WTC11 (cell line): ENCODE measurements around the gene NHSL2. TPM values are rescaled to one million over a fixed set of nuclear protein-coding genes. Genes with fewer than 3 reads are reported as not detected.
A peak's percentile ranks its signal among the peaks of the same experiment; 100 is the strongest.
"Not testable (repeated sequence)": the region's sequence is repeated elsewhere in the genome, so short reads cannot be mapped to it uniquely, and the experiment has no call there.

Experiments used
- ATAC-seq: fragments of 200-7000 bp; cut with Tn5 transposase; 2 replicates; pipeline ENCODE4 v1.10.0; 2021; ENCODE audit warnings: mild to moderate bottlenecking, moderate library complexity
- Bru-seq: library from RNA; stranded (reverse); fragments of 400-500 nt; gene quantifications from one replicate; lab custom pipeline; 2021; lab: Mats Ljungman, UMichigan
- CTCF ChIA-PET: fragments of 300-600 bp; sonication (Branson Sonifier 250); formaldehyde crosslinking; loops from one replicate; lab custom pipeline; 2021; ENCODE audit warnings: antibody characterized with exemption; lab: Charles Lee
- POLR2A ChIA-PET: fragments of 350-600 bp; sonication (Branson Sonifier 250); formaldehyde crosslinking; loops from one replicate; lab custom pipeline; 2021; ENCODE audit warnings: antibody characterized with exemption; lab: Charles Lee
- DNase-seq: peaks from one replicate; pipeline ENCODE4 v3.0.0; 2021; ENCODE audit warnings: low spot score
- H3K27ac Mint-ChIP-seq: 2 replicates; pipeline ENCODE4 v1.8.0; 2021; ENCODE audit warnings: mixed read lengths
- H3K27me3 Mint-ChIP-seq: 2 replicates; pipeline ENCODE4 v1.8.0; 2021; ENCODE audit warnings: low read depth, mild to moderate bottlenecking, moderate library complexity, mixed read lengths
- H3K36me3 Mint-ChIP-seq: 2 replicates; pipeline ENCODE4 v1.8.0; 2021; ENCODE audit warnings: mixed read lengths
- H3K4me1 Mint-ChIP-seq: 2 replicates; pipeline ENCODE4 v1.8.0; 2022; ENCODE audit warnings: mixed read lengths
- H3K4me3 Mint-ChIP-seq: 2 replicates; pipeline ENCODE4 v1.8.0; 2021; ENCODE audit warnings: mild to moderate bottlenecking, moderate library complexity, mixed read lengths
- H3K9me3 Mint-ChIP-seq: 2 replicates; pipeline ENCODE4 v1.8.0; 2021; ENCODE audit warnings: mixed read lengths
- ATF1 ChIP-seq: sonication (generic); formaldehyde crosslinking; IDR thresholded peaks from 2 replicates; pipeline ENCODE4 v1.8.1; 2023; ENCODE audit warnings: mild to moderate bottlenecking, moderate library complexity, missing genetic modification reagents
- ATF2 ChIP-seq: sonication (generic); formaldehyde crosslinking; IDR thresholded peaks from 2 replicates; pipeline ENCODE4 v1.8.1; 2022; ENCODE audit warnings: low read depth, missing genetic modification reagents, borderline replicate concordance
- ATF3 ChIP-seq: sonication (generic); formaldehyde crosslinking; conservative IDR thresholded peaks from 2 replicates; pipeline ENCODE4 v1.8.1; 2022; ENCODE audit warnings: mild to moderate bottlenecking, missing genetic modification reagents
- ATF6 ChIP-seq: sonication (generic); formaldehyde crosslinking; IDR thresholded peaks from 2 replicates; pipeline ENCODE4 v1.8.1; 2023; ENCODE audit warnings: mild to moderate bottlenecking, missing genetic modification reagents
- CTCF ChIP-seq: fragments of 200-600 bp; IDR thresholded peaks from 2 replicates; pipeline ENCODE4 v1.8.0; 2022; ENCODE audit warnings: antibody characterized with exemption
- FOXJ3 ChIP-seq: sonication (generic); formaldehyde crosslinking; IDR thresholded peaks from 2 replicates; pipeline ENCODE4 v1.9.0; 2021; ENCODE audit warnings: missing genetic modification reagents, mild to moderate bottlenecking, borderline replicate concordance
- FOXK1 ChIP-seq: sonication (generic); formaldehyde crosslinking; IDR thresholded peaks from 2 replicates; pipeline ENCODE4 v1.8.0; 2022; ENCODE audit warnings: mild to moderate bottlenecking, moderate library complexity, missing genetic modification reagents
- GTF2I ChIP-seq: fragments of 250-450 bp; sonication (Bioruptor Pico); conservative IDR thresholded peaks from 2 replicates; pipeline ENCODE4 v1.4.0; 2021; ENCODE audit warnings: mild to moderate bottlenecking
- HMGA2 ChIP-seq: fragments of 250-450 bp; sonication (Bioruptor Pico); IDR thresholded peaks from 2 replicates; pipeline ENCODE4 v1.4.0; 2021; ENCODE audit warnings: mild to moderate bottlenecking, moderate library complexity
- KAT7 ChIP-seq: sonication (generic); formaldehyde crosslinking; IDR thresholded peaks from 2 replicates; pipeline ENCODE4 v1.8.1; 2023; ENCODE audit warnings: missing genetic modification reagents, mild to moderate bottlenecking, borderline replicate concordance
- SMAD4 ChIP-seq: sonication (generic); formaldehyde crosslinking; IDR thresholded peaks from 2 replicates; pipeline ENCODE4 v1.8.0; 2022; ENCODE audit warnings: mild to moderate bottlenecking, missing genetic modification reagents
- SP1 ChIP-seq: sonication (generic); formaldehyde crosslinking; conservative IDR thresholded peaks from 2 replicates; pipeline ENCODE4 v1.8.1; 2022; ENCODE audit warnings: missing genetic modification reagents
- ZBTB21 ChIP-seq: sonication (generic); formaldehyde crosslinking; IDR thresholded peaks from 2 replicates; pipeline ENCODE4 v1.8.1; 2023; ENCODE audit warnings: mild to moderate bottlenecking, missing genetic modification reagents, borderline replicate concordance
- ZBTB43 ChIP-seq: sonication (generic); formaldehyde crosslinking; IDR thresholded peaks from 2 replicates; pipeline ENCODE4 v1.8.1; 2023; ENCODE audit warnings: mild to moderate bottlenecking, missing genetic modification reagents
- ZNF121 ChIP-seq: sonication (generic); formaldehyde crosslinking; IDR thresholded peaks from 2 replicates; pipeline ENCODE4 v1.8.0; 2023; ENCODE audit warnings: missing genetic modification reagents
- ZNF138 ChIP-seq: sonication (generic); formaldehyde crosslinking; conservative IDR thresholded peaks from 2 replicates; pipeline ENCODE4 v1.8.1; 2022; ENCODE audit warnings: mild to moderate bottlenecking, moderate library complexity, missing genetic modification reagents
- ZNF219 ChIP-seq: sonication (generic); formaldehyde crosslinking; IDR thresholded peaks from 2 replicates; pipeline ENCODE4 v1.8.0; 2023; ENCODE audit warnings: missing genetic modification reagents, mild to moderate bottlenecking, borderline replicate concordance
- ZNF263 ChIP-seq: sonication (generic); formaldehyde crosslinking; IDR thresholded peaks from 2 replicates; pipeline ENCODE4 v1.8.1; 2022; ENCODE audit warnings: low read depth, mild to moderate bottlenecking, moderate library complexity, missing genetic modification reagents
- ZNF416 ChIP-seq: fragments of 250-450 bp; sonication (Bioruptor Pico); IDR thresholded peaks from 2 replicates; pipeline ENCODE4 v1.9.0; 2021; ENCODE audit warnings: mild to moderate bottlenecking, inconsistent platforms
- ZNF512 ChIP-seq: sonication (generic); formaldehyde crosslinking; IDR thresholded peaks from 2 replicates; pipeline ENCODE4 v1.8.1; 2022; ENCODE audit warnings: missing genetic modification reagents, borderline replicate concordance
- ZSCAN18 ChIP-seq: fragments of 250-450 bp; sonication (Bioruptor Pico); IDR thresholded peaks from 2 replicates; pipeline ENCODE4 v2.1.2; 2022; ENCODE audit warnings: mild to moderate bottlenecking, moderate library complexity
- long read RNA-seq, 3 experiments: library from RNA in 1 of 3; library from capped mRNA in 1 of 3; library from polyadenylated mRNA in 1 of 3; unstranded in 2 of 3; stranded (forward) in 1 of 3; transcript quantifications; one replicate each; pipeline ENCODE4 v2.0.0, GENCODE V29; 2021
- total RNA-seq: library from RNA; stranded (reverse); gene quantifications from 3 replicates; pipeline ENCODE4 v1.2.3, GENCODE V29; 2021

NHSL2 gene
- total RNA-seq: 6.4 to 8.1 TPM (median 7.9 TPM) in 3 replicates
- Bru-seq, nascent RNA: percentile 66 among the genes with signal in this experiment
- long read RNA-seq, experiment 1, partial matches to known transcripts: 0 of 14 reads
- long read RNA-seq, experiment 1, other reads (novel, unspliced or antisense): 14 of 14 reads
- long read RNA-seq, experiment 2, partial matches to known transcripts: 0 of 5 reads
- long read RNA-seq, experiment 2, other reads (novel, unspliced or antisense): 5 of 5 reads
- long read RNA-seq, experiment 3, partial matches to known transcripts: 0 of 1 reads
- long read RNA-seq, experiment 3, other reads (novel, unspliced or antisense): 1 of 1 reads

GRCh38 chrX:71910643-71910985 is at the start of gene NHSL2:
Gene NHSL2, plus strand, starts transcription at chrX:71910845.
- ATAC-seq (peak; percentile 58), DNase-seq (peak; percentile 44)
- Mint-ChIP-seq H3K4me3 (peak within 1 kb of the TSS; percentile 73), H3K27me3 (no peaks in the 10 kb centered on the region; the same call in 1 of the 2 replicates), H3K9me3 (no peaks in the 10 kb centered on the region), H3K36me3 (peaks cover 5% of the 10 kb centered on the region; the same call in 1 of the 2 replicates), H3K4me1 (peaks cover 42% of the 10 kb centered on the region), H3K27ac (peak within 1 kb of the TSS; percentile 63; the same call in 1 of the 2 replicates)
- TF ChIP-seq ZNF263: peak; percentile 59
- TF ChIP-seq ATF6 (CRISPR knock-in tag): no peak
- no peak for TF ChIP-seq ZBTB21
- TF ChIP-seq SP1: no peak
- ChIA-PET CTCF (interaction anchor here (0.5 to 3.9 kb wide), 31 partner anchors 8 to 1742 kb away, joined by 3 to 47 read pairs (median 4); partner anchors contain the start of genes ERCC6L and RTL5), POLR2A (interaction anchor here (0.6 to 2.8 kb wide), 17 partner anchors 9 to 232 kb away, joined by 3 to 24 read pairs (median 5); partner anchors contain the start of gene RTL5)

- no peak for TF ChIP-seq GTF2I (CRISPR knock-in tag)
- no peak for TF ChIP-seq ZNF219
- TF ChIP-seq ZBTB43: no peak
- TF ChIP-seq CTCF: no peak
- TF ChIP-seq KAT7: no peak
- TF ChIP-seq FOXJ3: no peak
- no peak for TF ChIP-seq ATF3 (CRISPR knock-in tag)
- no peak for TF ChIP-seq ZSCAN18 (CRISPR knock-in tag)
- no peak for TF ChIP-seq ZNF512 (CRISPR knock-in tag)
- no peak for TF ChIP-seq SMAD4 (CRISPR knock-in tag)
- TF ChIP-seq ZNF138 (CRISPR knock-in tag): no peak
- no peak for TF ChIP-seq ZNF121 (CRISPR knock-in tag)
- no peak for TF ChIP-seq FOXK1
- no peak for TF ChIP-seq HMGA2 (CRISPR knock-in tag)
- no peak for TF ChIP-seq ATF2 (CRISPR knock-in tag)
- TF ChIP-seq ATF1: no peak
- TF ChIP-seq ZNF416 (CRISPR knock-in tag): no peak
- no peak for DNase-seq
- Mint-ChIP-seq H3K9me3 (no peaks in the 10 kb centered on the region), H3K27ac (no peak overlapping the region), H3K4me3 (no peak overlapping the region), H3K36me3 (no peaks in the 10 kb centered on the region), H3K4me1 (no peaks in the 10 kb centered on the region), H3K27me3 (peaks cover 3% of the 10 kb centered on the region; the same call in 1 of the 2 replicates)
- ATAC-seq: no peak
- CTCF ChIA-PET: no interaction called here
- POLR2A ChIA-PET: no interaction called here
These were observed 43.0 kb upstream of the NHSL2 start for GRCh38 chrX:71867680-71868079.

- POLR2A ChIA-PET, H3K27ac Mint-ChIP-seq, H3K9me3 Mint-ChIP-seq, H3K36me3 Mint-ChIP-seq, H3K27me3 Mint-ChIP-seq, H3K4me1 Mint-ChIP-seq, H3K4me3 Mint-ChIP-seq, ATAC-seq, DNase-seq: not testable (repeated sequence)
- CTCF ChIA-PET: interaction anchor here (1.9 kb wide), 1 partner anchor 152 kb away, joined by 6 read pairs; no protein-coding TSS in a partner anchor
These were observed 41.1 kb upstream of the NHSL2 start for GRCh38 chrX:71869566-71869965.
